Measurements from ENCODE around the gene PAX2. TPM values are rescaled to one million over a fixed set of nuclear protein-coding genes. Genes with fewer than 3 reads are reported as not detected.

Gene PAX2
- total RNA-seq, 1 experiment from 2014 or later, result not detected

DNA sequence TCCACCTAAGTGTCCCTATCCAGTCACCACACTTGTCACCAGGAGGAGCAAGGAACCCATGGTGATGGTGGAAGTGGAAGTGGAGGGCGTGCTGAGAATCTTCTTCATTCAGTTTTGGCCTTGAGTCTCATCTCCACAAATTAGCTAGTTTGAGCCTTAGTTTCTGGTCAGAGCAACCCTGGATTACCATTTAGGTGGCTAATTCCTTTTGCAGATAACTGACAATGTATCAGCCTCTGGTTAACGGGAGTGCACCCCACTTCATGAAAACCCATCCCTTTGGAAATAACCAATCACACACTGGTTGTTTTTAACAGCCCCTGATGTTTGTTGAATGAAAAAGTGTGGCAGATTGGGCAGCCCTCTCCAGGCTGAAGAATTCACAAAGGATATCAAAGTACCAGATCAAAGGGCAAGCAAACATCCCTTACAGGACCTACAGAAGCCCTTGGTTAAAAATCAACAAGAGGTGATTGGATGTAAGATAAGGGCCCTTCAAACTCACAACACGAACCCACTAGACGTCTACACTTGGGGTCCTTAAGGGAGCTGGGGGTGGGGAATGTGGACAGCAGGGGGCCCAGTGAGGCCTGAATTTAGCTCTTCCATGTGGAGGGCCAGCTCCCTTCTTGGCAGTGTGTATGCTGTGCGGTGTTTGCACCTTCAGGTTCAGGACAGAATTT lies 130.2 kb downstream of the PAX2 start:
- H3K56ac ChIP-seq (ENCODE audit: insufficient read length, low read depth, low read length), result no peak overlapping the region
- WGBS (ENCODE audit: extremely low coverage, insufficient read length, low lambda C conversion rate), result no CpG with 5 or more reads among the region's 5 CpGs

More for the DNA sequence above, 130.2 kb downstream of the PAX2 start:
- no peak overlapping the region for H2BK20ac ChIP-seq (ENCODE audit: low read depth, low read length, poor library complexity, severe bottlenecking)
- H3K23me2 ChIP-seq (ENCODE audit: insufficient read length, low read depth, low read length, poor library complexity, severe bottlenecking), result no peaks in the 10 kb centered on the region
- no peaks in the 10 kb centered on the region; a peak in 1 of 5 replicates for H3K9me3 Mint-ChIP-seq
- H4K5ac ChIP-seq (ENCODE audit: insufficient read length, low read depth, low read length), result no peak overlapping the region
- H3K4ac ChIP-seq (ENCODE audit: low read depth, low read length), result no peak overlapping the region
- DNase-seq, result no peak
- H3K18ac ChIP-seq (ENCODE audit: insufficient read length, low read depth, low read length), result no peak overlapping the region
- H3K27ac ChIP-seq (ENCODE audit: insufficient read length, low read depth, low read length), result no peak overlapping the region
- H3K27me3 ChIP-seq (ENCODE audit: insufficient read depth, low read length), result no peaks in the 10 kb centered on the region; the same call in 1 of the 2 replicates
- H3K36me3 Mint-ChIP-seq (ENCODE audit: insufficient read depth in 1 of 3, low read depth in 3 of 3), result no peaks in the 10 kb centered on the region
- peaks cover 5 to 55% of the 10 kb centered on the region in 2 experiments for H3K4me1 Mint-ChIP-seq
- no peaks in the 10 kb centered on the region for H3K79me2 ChIP-seq (ENCODE audit: insufficient read depth, low read length)
- no peaks in the 10 kb centered on the region for H3K79me1 ChIP-seq (ENCODE audit: insufficient read depth, low read depth, low read length, poor library complexity, severe bottlenecking)
- no peak overlapping the region for H4K91ac ChIP-seq (ENCODE audit: insufficient read length, low read depth, low read length)
- no peaks in the 10 kb centered on the region for H3K4me1 ChIP-seq (ENCODE audit: insufficient read depth, low read length)
- H2AFZ ChIP-seq (ENCODE audit: low read length), result no peak overlapping the region
- no peak overlapping the region for H3K9ac ChIP-seq (ENCODE audit: extremely low read depth, insufficient read length, low read length)
- H3K9me3 ChIP-seq (ENCODE audit: control insufficient read depth, low read depth, low read length), result no peaks in the 10 kb centered on the region
- peaks cover 83% of the 10 kb centered on the region for H3K27me3 Mint-ChIP-seq (ENCODE audit: low read depth)
- no peak overlapping the region for H3T11ph ChIP-seq (ENCODE audit: low read length)
- H3K14ac ChIP-seq (ENCODE audit: insufficient read depth, low read length), result no peak overlapping the region
- no peak overlapping the region for H3K4me3 Mint-ChIP-seq
- no peak overlapping the region for H4K8ac ChIP-seq (replicated peaks; ENCODE audit: insufficient read length, low read depth, low read length)
- no peak overlapping the region for H2BK12ac ChIP-seq (ENCODE audit: insufficient read length, low read depth, low read length)
- H4K20me1 ChIP-seq (ENCODE audit: control insufficient read depth, insufficient read depth, insufficient read length), result no peaks in the 10 kb centered on the region
- TF ChIP-seq, protein P1, sequence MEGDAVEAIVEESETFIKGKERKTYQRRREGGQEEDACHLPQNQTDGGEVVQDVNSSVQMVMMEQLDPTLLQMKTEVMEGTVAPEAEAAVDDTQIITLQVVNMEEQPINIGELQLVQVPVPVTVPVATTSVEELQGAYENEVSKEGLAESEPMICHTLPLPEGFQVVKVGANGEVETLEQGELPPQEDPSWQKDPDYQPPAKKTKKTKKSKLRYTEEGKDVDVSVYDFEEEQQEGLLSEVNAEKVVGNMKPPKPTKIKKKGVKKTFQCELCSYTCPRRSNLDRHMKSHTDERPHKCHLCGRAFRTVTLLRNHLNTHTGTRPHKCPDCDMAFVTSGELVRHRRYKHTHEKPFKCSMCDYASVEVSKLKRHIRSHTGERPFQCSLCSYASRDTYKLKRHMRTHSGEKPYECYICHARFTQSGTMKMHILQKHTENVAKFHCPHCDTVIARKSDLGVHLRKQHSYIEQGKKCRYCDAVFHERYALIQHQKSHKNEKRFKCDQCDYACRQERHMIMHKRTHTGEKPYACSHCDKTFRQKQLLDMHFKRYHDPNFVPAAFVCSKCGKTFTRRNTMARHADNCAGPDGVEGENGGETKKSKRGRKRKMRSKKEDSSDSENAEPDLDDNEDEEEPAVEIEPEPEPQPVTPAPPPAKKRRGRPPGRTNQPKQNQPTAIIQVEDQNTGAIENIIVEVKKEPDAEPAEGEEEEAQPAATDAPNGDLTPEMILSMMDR (conservative IDR thresholded peaks at IDR 0.05), result no peak
- no peak overlapping the region for H2AK5ac ChIP-seq (ENCODE audit: insufficient read length, low read length)
- H2BK5ac ChIP-seq (ENCODE audit: insufficient read length, low read length), result no peak overlapping the region
- no peak overlapping the region for H3K27ac Mint-ChIP-seq
- no peak overlapping the region for H2BK120ac ChIP-seq (ENCODE audit: low read depth, low read length, poor library complexity, severe bottlenecking)
- H3K4me2 ChIP-seq (ENCODE audit: insufficient read depth, insufficient read length, low read length), result no peak overlapping the region
- H3K23ac ChIP-seq (ENCODE audit: insufficient read length, low read depth, low read length), result no peak overlapping the region
- no peak overlapping the region for H2BK15ac ChIP-seq (ENCODE audit: low read depth, low read length)
